ENCODE data around the gene CDYL. TPM values are rescaled to one million over a fixed set of nuclear protein-coding genes. Genes with fewer than 3 reads are reported as not detected.
"Not testable (repeated sequence)": the region's sequence is repeated elsewhere in the genome, so short reads cannot be mapped to it uniquely, and the experiment has no call there.

The CDYL gene
- total and polyA plus RNA-seq, 8 donors, result 3.4 to 15.3 (median 10.2) TPM

- no peaks in the 10 kb centered on the region for H3K9me3 ChIP-seq
- ATAC-seq, result no peak
- no peak for DNase-seq
Observed at GRCh38 chr6:4849226-4850022, 73.2 kb downstream of the CDYL start.

GRCh38 chr6:4851035-4851434 is 74.8 kb downstream of the CDYL start:
- FAIRE-seq (no peak), DNase-seq (no peak), ATAC-seq (no peak)
- H3K36me3 ChIP-seq, result no peaks in the 10 kb centered on the region
- H3K9me3 ChIP-seq, result no peaks in the 10 kb centered on the region
- no peak overlapping the region for H3K4me3 ChIP-seq
- peaks cover 0 to 12% (median 10%) of the 10 kb centered on the region in 3 donors for H3K4me1 ChIP-seq
- no peaks in the 10 kb centered on the region for H3K27me3 ChIP-seq
- H3K27ac ChIP-seq, result no peak overlapping the region
- intact Hi-C loops (cut with DNase I), result no loop called here
- TF ChIP-seq CTCF (IDR thresholded peaks at IDR 0.05), result no peak
- WGBS, 2 donors, result 95 to 96% methylated on average over 4 of the region's 4 CpGs

More at GRCh38 chr6:4849226-4850022, 73.2 kb downstream of the CDYL start:
- no peak overlapping the region for H3K27ac ChIP-seq
- peaks cover 0 to 12% (median 10%) of the 10 kb centered on the region in 3 donors for H3K4me1 ChIP-seq
- H3K27me3 ChIP-seq, result no peaks in the 10 kb centered on the region
- no peak for FAIRE-seq
- TF ChIP-seq CTCF (IDR thresholded peaks at IDR 0.05), result no peak
- no peak overlapping the region for H3K4me3 ChIP-seq
- no peaks in the 10 kb centered on the region for H3K36me3 ChIP-seq
- 31 to 33% methylated on average over 4 of the region's 4 CpGs for WGBS, 2 donors
- intact Hi-C loops (cut with DNase I), result no loop called here

- FAIRE-seq; H3K27me3 ChIP-seq; ATAC-seq; H3K36me3 ChIP-seq; H3K9me3 ChIP-seq; H3K4me3 ChIP-seq; intact Hi-C loops (cut with DNase I); H3K27ac ChIP-seq; DNase-seq: not testable (repeated sequence)
- H3K4me1 ChIP-seq, result peaks cover 0 to 12% (median 5%) of the 10 kb centered on the region in 3 donors
- 90 to 95% methylated on average over 1 of the region's 1 CpG for WGBS, 2 donors
Observed at GRCh38 chr6:4852186-4852585, 76.0 kb downstream of the CDYL start.

GRCh38 chr6:4852938-4853337 is 76.7 kb downstream of the CDYL start:
- no peak for TF ChIP-seq CTCF (IDR thresholded peaks at IDR 0.05)
- no peaks in the 10 kb centered on the region for H3K27me3 ChIP-seq
- FAIRE-seq, result no peak
- no peak for DNase-seq
- H3K36me3 ChIP-seq, result no peaks in the 10 kb centered on the region
- WGBS, 2 donors, result 93 to 97% methylated on average over 5 of the region's 5 CpGs
- H3K4me1 ChIP-seq, result peaks cover 0 to 12% (median 5%) of the 10 kb centered on the region in 3 donors
- no peak for ATAC-seq
- no peak overlapping the region for H3K27ac ChIP-seq
- H3K9me3 ChIP-seq, result no peaks in the 10 kb centered on the region
- H3K4me3 ChIP-seq, result no peak overlapping the region
- intact Hi-C loops (cut with DNase I), result no loop called here

- WGBS, 2 donors, result 83 to 85% methylated on average over 4 of the region's 4 CpGs
- no peak for ATAC-seq
- no peak for FAIRE-seq
- no peaks in the 10 kb centered on the region for H3K27me3 ChIP-seq
- intact Hi-C loops (cut with DNase I), result no loop called here
- TF ChIP-seq CTCF (IDR thresholded peaks at IDR 0.05), result no peak
- H3K27ac ChIP-seq, result no peak overlapping the region
- H3K36me3 ChIP-seq, result no peaks in the 10 kb centered on the region
- H3K9me3 ChIP-seq, result no peaks in the 10 kb centered on the region
- peaks cover 0 to 9% (median 5%) of the 10 kb centered on the region in 3 donors for H3K4me1 ChIP-seq
- no peak overlapping the region for H3K4me3 ChIP-seq
- no peak for DNase-seq
Observed at GRCh38 chr6:4853349-4853748, 77.1 kb downstream of the CDYL start.
